ENCODE data around the gene IL2RA.

Gene IL2RA

GRCh38 chr10:6040205-6040604 is 22.0 kb downstream of the IL2RA start:
- no peak overlapping the region for H3K27ac ChIP-seq (ENCODE audit: low read depth in 2 of 2, low read length in 2 of 2)
- H3K9me3 ChIP-seq (ENCODE audit: control insufficient read depth in 2 of 2, low read length in 2 of 2): no peaks in the 10 kb centered on the region
- H3K4me3 ChIP-seq (ENCODE audit: low read length in 2 of 2): no peak overlapping the region
- H3K27me3 ChIP-seq (ENCODE audit: control insufficient read depth in 2 of 2, insufficient read depth in 2 of 2, low read length in 2 of 2): no peaks in the 10 kb centered on the region
- H3K4me1 ChIP-seq (ENCODE audit: control insufficient read depth in 2 of 2, insufficient read depth in 2 of 2, low read length in 2 of 2): peaks cover 0 to 2% of the 10 kb centered on the region in 2 donors
- H3K9ac ChIP-seq (ENCODE audit: low read depth in 1 of 2, low read length in 2 of 2): no peak overlapping the region
- H3K36me3 ChIP-seq (ENCODE audit: control insufficient read depth in 2 of 2, insufficient read depth in 2 of 2, low read length in 2 of 2): no peaks in the 10 kb centered on the region

- Histone ChIP-seq H3K4me3 (ENCODE audit: low read length in 2 of 2) (no peak overlapping the region), H3K9ac (ENCODE audit: low read depth in 1 of 2, low read length in 2 of 2) (no peak overlapping the region), H3K4me1 (ENCODE audit: control insufficient read depth in 2 of 2, insufficient read depth in 2 of 2, low read length in 2 of 2) (peaks cover 0 to 2% of the 10 kb centered on the region in 2 donors), H3K27ac (ENCODE audit: low read depth in 2 of 2, low read length in 2 of 2) (no peak overlapping the region), H3K36me3 (ENCODE audit: control insufficient read depth in 2 of 2, insufficient read depth in 2 of 2, low read length in 2 of 2) (no peaks in the 10 kb centered on the region), H3K27me3 (ENCODE audit: control insufficient read depth in 2 of 2, insufficient read depth in 2 of 2, low read length in 2 of 2) (no peaks in the 10 kb centered on the region), H3K9me3 (ENCODE audit: control insufficient read depth in 2 of 2, low read length in 2 of 2) (no peaks in the 10 kb centered on the region)
These were observed 22.5 kb downstream of the IL2RA start for GRCh38 chr10:6039711-6040110.

- Histone ChIP-seq H3K4me3 (ENCODE audit: low read length in 2 of 2) (no peak overlapping the region), H3K9ac (ENCODE audit: low read depth in 1 of 2, low read length in 2 of 2) (no peak overlapping the region), H3K27me3 (ENCODE audit: control insufficient read depth in 2 of 2, insufficient read depth in 2 of 2, low read length in 2 of 2) (no peaks in the 10 kb centered on the region), H3K4me1 (ENCODE audit: control insufficient read depth in 2 of 2, insufficient read depth in 2 of 2, low read length in 2 of 2) (peaks cover 0 to 2% of the 10 kb centered on the region in 2 donors), H3K27ac (ENCODE audit: low read depth in 2 of 2, low read length in 2 of 2) (no peak overlapping the region), H3K36me3 (ENCODE audit: control insufficient read depth in 2 of 2, insufficient read depth in 2 of 2, low read length in 2 of 2) (no peaks in the 10 kb centered on the region), H3K9me3 (ENCODE audit: control insufficient read depth in 2 of 2, low read length in 2 of 2) (no peaks in the 10 kb centered on the region)
These were observed 24.0 kb downstream of the IL2RA start for GRCh38 chr10:6038071-6038631.

- H3K4me1 ChIP-seq (ENCODE audit: control insufficient read depth in 2 of 2, insufficient read depth in 2 of 2, low read length in 2 of 2): peaks cover 0 to 2% of the 10 kb centered on the region in 2 donors
- H3K27ac ChIP-seq (ENCODE audit: low read depth in 2 of 2, low read length in 2 of 2): no peak overlapping the region
- H3K9ac ChIP-seq (ENCODE audit: low read depth in 1 of 2, low read length in 2 of 2): no peak overlapping the region
- H3K36me3 ChIP-seq (ENCODE audit: control insufficient read depth in 2 of 2, insufficient read depth in 2 of 2, low read length in 2 of 2): no peaks in the 10 kb centered on the region
- H3K27me3 ChIP-seq (ENCODE audit: control insufficient read depth in 2 of 2, insufficient read depth in 2 of 2, low read length in 2 of 2): no peaks in the 10 kb centered on the region
- no peak overlapping the region for H3K4me3 ChIP-seq (ENCODE audit: low read length in 2 of 2)
- no peaks in the 10 kb centered on the region for H3K9me3 ChIP-seq (ENCODE audit: control insufficient read depth in 2 of 2, low read length in 2 of 2)
These were observed 24.7 kb downstream of the IL2RA start for GRCh38 chr10:6037422-6037821.

GRCh38 chr10:6036861-6037321 is 25.3 kb downstream of the IL2RA start:
- Histone ChIP-seq H3K4me3 (ENCODE audit: low read length in 2 of 2) (no peak overlapping the region), H3K27ac (ENCODE audit: low read depth in 2 of 2, low read length in 2 of 2) (no peak overlapping the region), H3K9ac (ENCODE audit: low read depth in 1 of 2, low read length in 2 of 2) (no peak overlapping the region), H3K9me3 (ENCODE audit: control insufficient read depth in 2 of 2, low read length in 2 of 2) (no peaks in the 10 kb centered on the region), H3K4me1 (ENCODE audit: control insufficient read depth in 2 of 2, insufficient read depth in 2 of 2, low read length in 2 of 2) (peaks cover 0 to 2% of the 10 kb centered on the region in 2 donors), H3K27me3 (ENCODE audit: control insufficient read depth in 2 of 2, insufficient read depth in 2 of 2, low read length in 2 of 2) (no peaks in the 10 kb centered on the region), H3K36me3 (ENCODE audit: control insufficient read depth in 2 of 2, insufficient read depth in 2 of 2, low read length in 2 of 2) (no peaks in the 10 kb centered on the region)

- Histone ChIP-seq H3K4me3 (ENCODE audit: low read length in 2 of 2) (no peak overlapping the region), H3K27me3 (ENCODE audit: control insufficient read depth in 2 of 2, insufficient read depth in 2 of 2, low read length in 2 of 2) (no peaks in the 10 kb centered on the region), H3K9me3 (ENCODE audit: control insufficient read depth in 2 of 2, low read length in 2 of 2) (no peaks in the 10 kb centered on the region), H3K4me1 (ENCODE audit: control insufficient read depth in 2 of 2, insufficient read depth in 2 of 2, low read length in 2 of 2) (peaks cover 0 to 2% of the 10 kb centered on the region in 2 donors), H3K36me3 (ENCODE audit: control insufficient read depth in 2 of 2, insufficient read depth in 2 of 2, low read length in 2 of 2) (no peaks in the 10 kb centered on the region), H3K27ac (ENCODE audit: low read depth in 2 of 2, low read length in 2 of 2) (no peak overlapping the region), H3K9ac (ENCODE audit: low read depth in 1 of 2, low read length in 2 of 2) (no peak overlapping the region)
These were observed 26.1 kb downstream of the IL2RA start for GRCh38 chr10:6035931-6036575.

- H3K9ac ChIP-seq (ENCODE audit: low read depth in 1 of 2, low read length in 2 of 2): no peak overlapping the region
- no peaks in the 10 kb centered on the region for H3K4me1 ChIP-seq (ENCODE audit: control insufficient read depth in 2 of 2, insufficient read depth in 2 of 2, low read length in 2 of 2)
- H3K36me3 ChIP-seq (ENCODE audit: control insufficient read depth in 2 of 2, insufficient read depth in 2 of 2, low read length in 2 of 2): no peaks in the 10 kb centered on the region
- no peaks in the 10 kb centered on the region for H3K27me3 ChIP-seq (ENCODE audit: control insufficient read depth in 2 of 2, insufficient read depth in 2 of 2, low read length in 2 of 2)
- H3K9me3 ChIP-seq (ENCODE audit: control insufficient read depth in 2 of 2, low read length in 2 of 2): no peaks in the 10 kb centered on the region
- no peak overlapping the region for H3K4me3 ChIP-seq (ENCODE audit: low read length in 2 of 2)
- no peak overlapping the region for H3K27ac ChIP-seq (ENCODE audit: low read depth in 2 of 2, low read length in 2 of 2)
These were observed 26.9 kb downstream of the IL2RA start for GRCh38 chr10:6035101-6035834.

- no peaks in the 10 kb centered on the region for H3K9me3 ChIP-seq (ENCODE audit: control insufficient read depth in 2 of 2, low read length in 2 of 2)
- no peak overlapping the region for H3K4me3 ChIP-seq (ENCODE audit: low read length in 2 of 2)
- no peaks in the 10 kb centered on the region for H3K4me1 ChIP-seq (ENCODE audit: control insufficient read depth in 2 of 2, insufficient read depth in 2 of 2, low read length in 2 of 2)
- peak overlapping the region in 1 of 2 donors; percentile 14 for H3K27ac ChIP-seq (ENCODE audit: low read depth in 2 of 2, low read length in 2 of 2)
- H3K9ac ChIP-seq (ENCODE audit: low read depth in 1 of 2, low read length in 2 of 2): no peak overlapping the region
- H3K27me3 ChIP-seq (ENCODE audit: control insufficient read depth in 2 of 2, insufficient read depth in 2 of 2, low read length in 2 of 2): no peaks in the 10 kb centered on the region
- H3K36me3 ChIP-seq (ENCODE audit: control insufficient read depth in 2 of 2, insufficient read depth in 2 of 2, low read length in 2 of 2): no peaks in the 10 kb centered on the region
These were observed 27.8 kb downstream of the IL2RA start for GRCh38 chr10:6034371-6034770.

- no peaks in the 10 kb centered on the region for H3K9me3 ChIP-seq (ENCODE audit: control insufficient read depth in 2 of 2, low read length in 2 of 2)
- H3K36me3 ChIP-seq (ENCODE audit: control insufficient read depth in 2 of 2, insufficient read depth in 2 of 2, low read length in 2 of 2): no peaks in the 10 kb centered on the region
- H3K4me3 ChIP-seq (ENCODE audit: low read length in 2 of 2): no peak overlapping the region
- peak overlapping the region; percentile 11 to 14 for H3K27ac ChIP-seq (ENCODE audit: low read depth in 2 of 2, low read length in 2 of 2)
- H3K9ac ChIP-seq (ENCODE audit: low read depth in 1 of 2, low read length in 2 of 2): no peak overlapping the region
- no peaks in the 10 kb centered on the region for H3K27me3 ChIP-seq (ENCODE audit: control insufficient read depth in 2 of 2, insufficient read depth in 2 of 2, low read length in 2 of 2)
- no peaks in the 10 kb centered on the region for H3K4me1 ChIP-seq (ENCODE audit: control insufficient read depth in 2 of 2, insufficient read depth in 2 of 2, low read length in 2 of 2)
These were observed 28.2 kb downstream of the IL2RA start for GRCh38 chr10:6033954-6034353.

GRCh38 chr10:6030940-6031339 is 31.2 kb downstream of the IL2RA start:
- no peak overlapping the region for H3K27ac ChIP-seq (ENCODE audit: low read depth in 2 of 2, low read length in 2 of 2)
- no peak overlapping the region for H3K9ac ChIP-seq (ENCODE audit: low read depth in 1 of 2, low read length in 2 of 2)
- no peaks in the 10 kb centered on the region for H3K9me3 ChIP-seq (ENCODE audit: control insufficient read depth in 2 of 2, low read length in 2 of 2)
- H3K4me3 ChIP-seq (ENCODE audit: low read length in 2 of 2): no peak overlapping the region
- H3K27me3 ChIP-seq (ENCODE audit: control insufficient read depth in 2 of 2, insufficient read depth in 2 of 2, low read length in 2 of 2): no peaks in the 10 kb centered on the region
- no peaks in the 10 kb centered on the region for H3K36me3 ChIP-seq (ENCODE audit: control insufficient read depth in 2 of 2, insufficient read depth in 2 of 2, low read length in 2 of 2)
- H3K4me1 ChIP-seq (ENCODE audit: control insufficient read depth in 2 of 2, insufficient read depth in 2 of 2, low read length in 2 of 2): no peaks in the 10 kb centered on the region

Measured in mucosa of rectum (tissue), 2 donors.